ENCODE results near the gene GRIK3. TPM values are rescaled to one million over a fixed set of nuclear protein-coding genes. Genes with fewer than 3 reads are reported as not detected.

Gene GRIK3
- total and polyA plus RNA-seq, 2 of the 8 experiments (the other 6 are each of a cell fraction or from before 2014, with no cell fraction given) = 2.1 to 3.4 TPM

GRCh38 chr1:36753451-36753850, 280.9 kb downstream of the GRIK3 start:
- no peaks in the 10 kb centered on the region for H3K23me2 ChIP-seq (ENCODE audit: low read depth, low read length)
- H3K4ac ChIP-seq (replicated peaks; ENCODE audit: insufficient read length, low read depth, low read length) = no peak overlapping the region
- no peak overlapping the region for H2AK5ac ChIP-seq (ENCODE audit: low read depth, low read length)
- DNase-seq (ENCODE audit: low read depth in 1 of 2, low spot score in 2 of 2) = no peak
- H3K27ac ChIP-seq (ENCODE audit: low read depth, low read length) = no peak overlapping the region
- no peak overlapping the region for H3K14ac ChIP-seq (ENCODE audit: insufficient read length)
- H4K20me1 ChIP-seq (replicated peaks in 1 of 2; ENCODE audit: control insufficient read depth in 1 of 2, insufficient read depth in 2 of 2, low read length in 2 of 2) = no peaks in the 10 kb centered on the region
- H4K8ac ChIP-seq (ENCODE audit: extremely low read depth, insufficient read depth, low read length) = no peak overlapping the region
- no peaks in the 10 kb centered on the region for H3K79me2 ChIP-seq (ENCODE audit: control insufficient read depth in 1 of 2, insufficient read depth in 2 of 2, low read length in 2 of 2)
- H4K91ac ChIP-seq (replicated peaks; ENCODE audit: insufficient read length, low read length) = no peak overlapping the region
- H3K4me1 ChIP-seq (replicated peaks in 1 of 4; ENCODE audit: control insufficient read depth in 3 of 4, insufficient read depth in 4 of 4, low read length in 3 of 4) = peaks cover 0 to 4% (median 1%) of the 10 kb centered on the region in 4 experiments; a peak in 1 of 7 replicates
- no peak overlapping the region for H2AFZ ChIP-seq (ENCODE audit: low read length)
- no peaks in the 10 kb centered on the region for H3K79me1 ChIP-seq (ENCODE audit: low read depth, low read length)
- no peak overlapping the region for H4K5ac ChIP-seq (ENCODE audit: insufficient read length, low read depth, low read length)
- no peak overlapping the region for H3K56ac ChIP-seq (replicated peaks; ENCODE audit: insufficient read length, low read depth, low read length)
- no peak overlapping the region for H2BK5ac ChIP-seq (ENCODE audit: low read depth, low read length)
- H3K36me3 ChIP-seq (ENCODE audit: control insufficient read depth in 2 of 4, insufficient read depth in 4 of 4, low read length in 3 of 4) = no peaks in the 10 kb centered on the region
- H3K9ac ChIP-seq (replicated peaks in 1 of 4; ENCODE audit: extremely low read depth in 1 of 4, low read depth in 3 of 4, low read length in 3 of 4) = no peak overlapping the region
- FAIRE-seq = no peak
- H3K18ac ChIP-seq (ENCODE audit: extremely low read depth, low read length) = no peak overlapping the region
- no peak overlapping the region for H2BK20ac ChIP-seq (ENCODE audit: low read length)
- H3K4me2 ChIP-seq (ENCODE audit: insufficient read depth in 1 of 2, low read depth in 2 of 2, low read length in 2 of 2) = no peak overlapping the region
- no peak overlapping the region for H3K4me3 ChIP-seq (ENCODE audit: extremely low read depth in 1 of 4, insufficient read depth in 2 of 4, low read depth in 3 of 4, low read length in 4 of 4)
- H3K27me3 ChIP-seq (replicated peaks in 1 of 4; ENCODE audit: control insufficient read depth in 3 of 4, extremely low read depth in 1 of 4, insufficient read depth in 3 of 4, low read length in 3 of 4) = no peaks in the 10 kb centered on the region
- no peak overlapping the region for H3K23ac ChIP-seq (ENCODE audit: insufficient read length)
- 73% methylated on average over 7 of the region's 7 CpGs; no CpG with 5 or more reads in 1 of the 2 experiments for WGBS, 2 experiments (ENCODE audit: extremely low coverage in 1 of 2, insufficient coverage in 1 of 2, insufficient read length in 1 of 2, insufficient replicate concordance in 2 of 2, low coverage in 1 of 2, low lambda C conversion rate in 2 of 2, missing lambda C conversion rate in 1 of 2)
- 0 out of 2 replicates have a peak overlapping the region, but pooled peaks have one; percentile 19 for H2BK12ac ChIP-seq (ENCODE audit: low read depth, low read length)
- H2BK15ac ChIP-seq (ENCODE audit: low read length) = no peak overlapping the region
- no peak overlapping the region for H2BK120ac ChIP-seq (replicated peaks; ENCODE audit: low read depth, low read length)
- ChIA-PET CTCF (ENCODE audit: partially characterized antibody) (interaction anchor here (0.6 to 2.1 kb wide), 7 partner anchors 13 to 255 kb away, joined by 3 to 6 read pairs (median 3); no protein-coding TSS in a partner anchor), POLR2A (ENCODE audit: partially characterized antibody) (no interaction called here)
- H3K9me3 ChIP-seq (ENCODE audit: insufficient read depth in 2 of 2, low read depth in 1 of 2, low read length in 1 of 2) = no peaks in the 10 kb centered on the region
- TF ChIP-seq NRF1 (IDR thresholded peaks at IDR 0.05; ENCODE audit: low read depth, low read length) (no peak), CBX5 (IDR thresholded peaks at IDR 0.05; ENCODE audit: low read depth, low read length) (no peak), SRF (IDR thresholded peaks at IDR 0.05; ENCODE audit: low read depth, low read length) (no peak), POU5F1 (IDR thresholded peaks at IDR 0.05; ENCODE audit: low read depth, low read length) (no peak), EP300 (IDR thresholded peaks at IDR 0.05; ENCODE audit: borderline replicate concordance in 1 of 2, low read depth in 2 of 2, low read length in 2 of 2) (no peak), CTCF (IDR thresholded peaks at IDR 0.05; ENCODE audit: control extremely low read depth in 1 of 3, insufficient read depth in 1 of 3, low read depth in 1 of 3, low read length in 3 of 3) (no peak), SAP30 (IDR thresholded peaks at IDR 0.05; ENCODE audit: insufficient read depth, insufficient replicate concordance, low read length) (no peak), TEAD4 (IDR thresholded peaks at IDR 0.05; ENCODE audit: low read depth, low read length) (no peak), TBP (IDR thresholded peaks at IDR 0.05; ENCODE audit: low read depth, low read length) (no peak), PHF8 (conservative IDR thresholded peaks at IDR 0.05; ENCODE audit: low read depth, low read length) (no peak), CEBPB (IDR thresholded peaks at IDR 0.05; ENCODE audit: low read depth, low read length) (no peak)
